Breast epithelium (tissue), 3 donors: ENCODE data around the gene KMT2E.

Experiments
- CTCF ChIP-seq, 3 donors: fragments of 450-650 bp; IDR thresholded peaks; one replicate each; pipeline ENCODE4 v1.5.1; 2016 to 2017; ENCODE audit warnings: antibody characterized with exemption in 3 of 3, mild to moderate bottlenecking in 3 of 3, moderate library complexity in 3 of 3
- POLR2AphosphoS5 ChIP-seq, 3 donors: sonication (generic); formaldehyde crosslinking; IDR thresholded peaks; one replicate each; pipeline ENCODE4 v1.6.1; 2017; ENCODE audit warnings: antibody characterized with exemption in 3 of 3

DNA sequence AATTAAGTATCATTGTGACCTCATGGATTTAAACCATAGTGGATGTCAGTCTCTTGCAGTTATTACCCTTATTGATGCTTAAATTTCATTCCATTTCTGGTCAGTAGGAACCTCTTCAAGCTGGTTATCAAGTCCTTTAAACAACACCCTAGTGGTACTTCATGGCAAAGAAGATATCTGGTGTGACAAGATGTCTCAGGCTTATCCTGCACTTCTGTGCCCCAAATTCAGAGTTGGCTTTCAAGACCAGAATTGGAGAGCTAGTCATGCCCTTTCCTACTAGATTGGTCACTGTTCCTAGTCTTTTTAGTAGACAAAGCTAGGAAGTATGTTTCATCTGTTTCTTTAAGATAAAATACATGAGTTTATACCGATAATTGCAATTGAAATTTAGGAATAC is 54.9 kb downstream of the KMT2E start:
- TF ChIP-seq CTCF (IDR thresholded peaks at IDR 0.05) (no peak), POLR2AphosphoS5 (IDR thresholded peaks at IDR 0.05) (no peak)
